Smooth muscle cell (in vitro differentiated cells): ENCODE measurements around the gene BAG2. TPM values are rescaled to one million over a fixed set of nuclear protein-coding genes. Genes with fewer than 3 reads are reported as not detected.

Source experiments
- DNase-seq: peaks from one replicate; lab custom pipeline; 2025; ENCODE audit not compliant: unreplicated experiment; lab: John Stamatoyannopoulos, UW
- H2AFZ ChIP-seq: fragments of 200-600 bp; sonication (generic); 2 replicates; pipeline ENCODE4 v1.6.0; 2016; ENCODE audit warnings: antibody characterized with exemption, low read depth, mild to moderate bottlenecking
- H3F3A ChIP-seq: fragments of 200-600 bp; sonication (generic); 2 replicates; pipeline ENCODE4 v1.6.0; 2017; ENCODE audit warnings: antibody characterized with exemption, low read depth
- H3K27ac ChIP-seq: fragments of 200-600 bp; sonication (generic); 2 replicates; pipeline ENCODE4 v1.5.1; 2016; ENCODE audit warnings: low read depth, mild to moderate bottlenecking
- H3K27me3 ChIP-seq: fragments of 200-600 bp; sonication (generic); 2 replicates; pipeline ENCODE4 v1.6.1; 2016; ENCODE audit warnings: low read depth, mild to moderate bottlenecking
- H3K36me3 ChIP-seq: fragments of 200-600 bp; sonication (generic); 2 replicates; pipeline ENCODE4 v1.5.1; 2016; ENCODE audit warnings: low read depth
- H3K4me1 ChIP-seq: fragments of 200-600 bp; sonication (generic); 2 replicates; pipeline ENCODE4 v1.5.1; 2016; ENCODE audit warnings: low read depth
- H3K4me2 ChIP-seq: fragments of 200-600 bp; sonication (generic); 2 replicates; pipeline ENCODE4 v1.6.0; 2016; ENCODE audit warnings: mild to moderate bottlenecking
- H3K4me3 ChIP-seq: fragments of 200-600 bp; sonication (generic); 2 replicates; pipeline ENCODE4 v1.5.1; 2016; ENCODE audit warnings: mild to moderate bottlenecking
- H3K79me2 ChIP-seq: fragments of 200-600 bp; sonication (generic); 2 replicates; pipeline ENCODE4 v1.6.0; 2016; ENCODE audit warnings: low read depth, mild to moderate bottlenecking
- H3K9ac ChIP-seq: fragments of 200-600 bp; sonication (generic); 2 replicates; pipeline ENCODE4 v1.6.0; 2016; ENCODE audit warnings: low read depth
- H3K9me3 ChIP-seq: fragments of 200-600 bp; sonication (generic); replicated peaks from 2 replicates; pipeline ENCODE4 v1.5.1; 2016; ENCODE audit warnings: low read depth
- H4K20me1 ChIP-seq: fragments of 200-600 bp; sonication (generic); 2 replicates; pipeline ENCODE4 v1.6.0; 2016; ENCODE audit warnings: low read depth
- CTCF ChIP-seq: fragments of 200-600 bp; sonication (generic); IDR thresholded peaks from 2 replicates; pipeline ENCODE4 v1.5.1; 2017; ENCODE audit warnings: borderline replicate concordance, mild to moderate bottlenecking, antibody characterized with exemption; ENCODE audit not compliant: insufficient read depth, poor library complexity, severe bottlenecking
- WGBS: methylation state at CpG from one replicate; pipeline ENCODE4 v1.1.7; 2016; ENCODE audit warnings: low lambda C conversion rate; 5-methylcytosine and 5-hydroxymethylcytosine counted together
- polyA plus RNA-seq: library from polyadenylated mRNA; unstranded; fragments of >200 nt; fragmentation: Nextera tagmentation; extraction: Ambion mirVana; gene quantifications from 2 replicates; pipeline ENCODE4 v1.2.1, GENCODE V29; 2016
- total RNA-seq: library from RNA; depleted of rRNA; stranded (reverse); fragments of >200 nt; gene quantifications from 2 replicates; pipeline ENCODE4 v1.2.3, GENCODE V29; 2014

The BAG2 gene
- total and polyA plus RNA-seq, 2 experiments from 2014 or later = 12.4 to 15.7 TPM

GRCh38 chr6:57221936-57222742 is 50.0 kb downstream of the BAG2 start, which contains the start of gene RAB23:
Gene RAB23 (minus strand): TSS chr6:57222307. CDS start chr6:57210380, 11,927 bp downstream.
- no peak for TF ChIP-seq CTCF
- DNase-seq = peak; percentile 78
- peaks cover 50% of the 10 kb centered on the region for H3K79me2 ChIP-seq
- peak within 1 kb of the TSS; percentile 84 for H3K9ac ChIP-seq
- H3K4me3 ChIP-seq = peak within 1 kb of the TSS; percentile 99
- no peaks in the 10 kb centered on the region for H3K36me3 ChIP-seq
- H3K4me1 ChIP-seq = peaks cover 33% of the 10 kb centered on the region
- H4K20me1 ChIP-seq = peaks cover 16% of the 10 kb centered on the region
- WGBS = 1% methylated on average over 66 of the region's 69 CpGs
- H3K4me2 ChIP-seq = peak within 1 kb of the TSS; percentile 96
- peak within 1 kb of the TSS; percentile 64 for H3K27ac ChIP-seq
- no peaks in the 10 kb centered on the region for H3K27me3 ChIP-seq
- H2AFZ ChIP-seq = peak within 1 kb of the TSS; percentile 88
- H3K9me3 ChIP-seq = no peaks in the 10 kb centered on the region
- no peaks in the 10 kb centered on the region for H3F3A ChIP-seq

GRCh38 chr6:57222743-57223077 is 50.6 kb downstream of the BAG2 start:
- H4K20me1 ChIP-seq = peaks cover 12% of the 10 kb centered on the region
- peak overlapping the region; percentile 64 for H3K27ac ChIP-seq
- H3K9ac ChIP-seq = peak overlapping the region; percentile 84
- peaks cover 33% of the 10 kb centered on the region for H3K4me1 ChIP-seq
- H2AFZ ChIP-seq = peak overlapping the region; percentile 88
- H3K79me2 ChIP-seq = peaks cover 44% of the 10 kb centered on the region
- WGBS = 33% methylated on average over 5 of the region's 5 CpGs
- no peaks in the 10 kb centered on the region for H3F3A ChIP-seq
- no peak for TF ChIP-seq CTCF
- H3K4me3 ChIP-seq = peak overlapping the region; percentile 99
- H3K9me3 ChIP-seq = no peaks in the 10 kb centered on the region
- no peaks in the 10 kb centered on the region for H3K27me3 ChIP-seq
- H3K4me2 ChIP-seq = peak overlapping the region; percentile 96
- DNase-seq = no peak
- H3K36me3 ChIP-seq = no peaks in the 10 kb centered on the region

- peak overlapping the region; percentile 50 for H3K4me2 ChIP-seq
- H3K9ac ChIP-seq = peak overlapping the region; percentile 19
- TF ChIP-seq CTCF = no peak
- no peaks in the 10 kb centered on the region for H3F3A ChIP-seq
- H2AFZ ChIP-seq = peak overlapping the region; percentile 41
- no peaks in the 10 kb centered on the region for H3K27me3 ChIP-seq
- H3K36me3 ChIP-seq = no peaks in the 10 kb centered on the region
- peaks cover 22% of the 10 kb centered on the region for H3K4me1 ChIP-seq
- H3K27ac ChIP-seq = peak overlapping the region; percentile 41
- DNase-seq = no peak
- H3K4me3 ChIP-seq = no peak overlapping the region
- peaks cover 22% of the 10 kb centered on the region for H3K79me2 ChIP-seq
- no peaks in the 10 kb centered on the region for H3K9me3 ChIP-seq
- H4K20me1 ChIP-seq = peaks cover 6% of the 10 kb centered on the region
- 11% methylated on average over 1 of the region's 1 CpG for WGBS
Measured at GRCh38 chr6:57224769-57225515, 52.8 kb downstream of the BAG2 start.
